Small intestine (tissue), 7 donors: Measurements from ENCODE around the gene P2RY11. TPM values are rescaled to one million over a fixed set of nuclear protein-coding genes. Genes with fewer than 3 reads are reported as not detected.

ENCODE experiments used
- DNase-seq, 2 donors: peaks; one replicate each; pipeline versions ENCODE4 v3.0.0 to v3.0.0-alpha.2; 2013
- FAIRE-seq: peaks from 2 replicates; lab custom pipeline; 2012; peaks lifted over from hg19 to GRCh38; lab: Jason Lieb, UNC
- H3K27ac ChIP-seq, 3 donors: one replicate each; pipeline ENCODE4 v1.5.1; 2013; ENCODE audit warnings: low read length in 2 of 3, mild to moderate bottlenecking in 2 of 3, control low read depth in 1 of 3, inconsistent platforms in 1 of 3, low read depth in 1 of 3, moderate library complexity in 1 of 3
- H3K27me3 ChIP-seq, 3 donors: one replicate each; pipeline ENCODE4 v1.6.1; 2013; ENCODE audit warnings: low read length in 3 of 3, inconsistent platforms in 1 of 3; ENCODE audit not compliant: control insufficient read depth in 3 of 3, insufficient read depth in 3 of 3
- H3K36me3 ChIP-seq, 3 donors: one replicate each; pipeline ENCODE4 v1.6.1; 2013; ENCODE audit warnings: low read length in 3 of 3, inconsistent platforms in 1 of 3, low read depth in 1 of 3, mild to moderate bottlenecking in 1 of 3, moderate library complexity in 1 of 3; ENCODE audit not compliant: control insufficient read depth in 3 of 3, insufficient read depth in 2 of 3
- H3K4me1 ChIP-seq, 3 donors: one replicate each; pipeline ENCODE4 v1.6.1; 2013; ENCODE audit warnings: low read length in 2 of 3, inconsistent platforms in 1 of 3, low read depth in 1 of 3, mild to moderate bottlenecking in 1 of 3, moderate library complexity in 1 of 3; ENCODE audit not compliant: control insufficient read depth in 3 of 3, insufficient read depth in 2 of 3
- H3K4me3 ChIP-seq, 3 donors: one replicate each; pipeline ENCODE4 v1.5.1; 2013; ENCODE audit warnings: low read length in 3 of 3, control low read depth in 1 of 3, inconsistent platforms in 1 of 3, low read depth in 1 of 3, mild to moderate bottlenecking in 1 of 3, moderate library complexity in 1 of 3
- H3K9me3 ChIP-seq, 2 donors: one replicate each; pipeline ENCODE4 v1.6.1; 2013; ENCODE audit warnings: low read depth in 1 of 2, low read length in 1 of 2; ENCODE audit not compliant: control insufficient read depth in 2 of 2, insufficient read depth in 1 of 2
- WGBS, 3 donors: extraction: QIAGEN DNeasy Blood & Tissue Kit; methylation state at CpG; one replicate each; pipeline ENCODE4 v1.1.7; 2013; 5-methylcytosine and 5-hydroxymethylcytosine counted together
- polyA plus RNA-seq, 4 donors: library from polyadenylated mRNA; stranded (reverse) in 3 of 4; unstranded in 1 of 4; fragments of 200-250 nt in 3 of 4; fragments of 120-200 nt in 1 of 4; gene quantifications; one replicate each; pipeline versions ENCODE4 v1.2.1 to v1.2.3, GENCODE V29; 2013
- donor health status: healthy with polysubstance abuse.
- donor health status: control.
- donor health status: control.
- donor health status: Bipolar disorder and iron deficiency.
- donor health status: healthy.

P2RY11 gene
- polyA plus RNA-seq, 4 donors: 3.8 to 14.6 (median 9.9) TPM

DNA sequence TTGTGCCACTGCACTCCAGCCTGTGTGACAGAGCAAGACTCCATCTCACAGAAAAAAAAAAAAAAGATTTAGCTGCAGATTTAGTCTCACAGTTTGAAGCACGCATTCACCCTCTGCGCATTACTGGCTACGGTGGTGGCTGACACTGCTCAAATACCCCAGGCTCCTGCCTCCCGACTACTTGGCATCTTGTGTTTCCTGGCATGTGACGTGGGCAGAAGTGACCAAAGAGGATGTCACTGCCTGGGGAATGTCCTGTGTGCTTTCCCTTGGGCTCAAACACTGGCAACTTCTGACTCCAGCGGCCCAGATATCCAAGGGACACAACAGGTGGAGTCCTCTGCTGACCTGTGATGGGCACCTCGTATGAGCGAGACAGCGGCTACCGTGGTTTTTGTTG is 32.9 kb downstream of the P2RY11 start:
- no peaks in the 10 kb centered on the region for H3K9me3 ChIP-seq
- H3K27ac ChIP-seq: no peak overlapping the region
- FAIRE-seq: no peak

DNA sequence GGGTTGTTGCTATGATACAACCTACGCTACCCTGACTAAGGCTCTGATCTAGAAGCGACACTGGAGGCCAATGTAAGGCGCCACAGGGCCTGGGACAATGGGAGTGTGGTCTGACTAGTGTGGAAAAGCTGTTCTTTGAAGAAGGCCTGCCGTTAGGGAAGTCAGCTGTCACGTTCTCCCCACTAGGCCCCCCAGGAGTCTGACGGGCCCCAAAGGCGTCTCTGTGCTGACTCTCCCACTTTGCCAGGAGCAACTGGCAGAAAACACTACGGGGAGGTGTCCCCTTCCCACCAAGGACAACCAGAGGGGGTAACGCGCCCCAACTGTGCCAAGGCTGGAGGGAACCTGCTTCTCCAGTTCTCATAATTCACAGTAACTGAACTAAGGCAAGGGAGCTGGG is 33.5 kb downstream of the P2RY11 start:
- Histone ChIP-seq H3K27me3 (no peaks in the 10 kb centered on the region), H3K9me3 (no peaks in the 10 kb centered on the region), H3K27ac (no peak overlapping the region), H3K4me3 (no peak overlapping the region), H3K36me3 (peaks cover 13 to 79% (median 24%) of the 10 kb centered on the region in 3 donors), H3K4me1 (no peaks in the 10 kb centered on the region)
- no peak for DNase-seq
- FAIRE-seq: no peak
- WGBS, 3 donors: 91 to 95% (median 93%) methylated on average over 10 of the region's 10 CpGs

More for the DNA sequence above, 32.9 kb downstream of the P2RY11 start:
- DNase-seq: no peak
- H3K27me3 ChIP-seq: no peaks in the 10 kb centered on the region
- no peak overlapping the region for H3K4me3 ChIP-seq
- H3K36me3 ChIP-seq: peaks cover 13 to 82% (median 19%) of the 10 kb centered on the region in 3 donors
- no peaks in the 10 kb centered on the region for H3K4me1 ChIP-seq
- WGBS, 3 donors: 92 to 94% (median 94%) methylated on average over 10 of the region's 10 CpGs

GRCh38 chr19:10146142-10146541 is 34.6 kb downstream of the P2RY11 start:
- peaks cover 17 to 82% (median 29%) of the 10 kb centered on the region in 3 donors for H3K36me3 ChIP-seq
- FAIRE-seq: no peak

GRCh38 chr19:10149427-10149826 is 37.9 kb downstream of the P2RY11 start:
- Histone ChIP-seq H3K9me3 (no peaks in the 10 kb centered on the region), H3K4me3 (no peak overlapping the region), H3K27me3 (no peaks in the 10 kb centered on the region), H3K4me1 (no peaks in the 10 kb centered on the region), H3K36me3 (peaks cover 25 to 75% (median 33%) of the 10 kb centered on the region in 3 donors), H3K27ac (no peak overlapping the region)
- FAIRE-seq: no peak
- no peak for DNase-seq
- WGBS, 3 donors: 96 to 97% (median 97%) methylated on average over 12 of the region's 12 CpGs

More at GRCh38 chr19:10146142-10146541, 34.6 kb downstream of the P2RY11 start:
- DNase-seq: no peak
- H3K27me3 ChIP-seq: no peaks in the 10 kb centered on the region
- 95 to 99% (median 97%) methylated on average over 14 of the region's 14 CpGs for WGBS, 3 donors
- H3K4me3 ChIP-seq: no peak overlapping the region
- H3K4me1 ChIP-seq: no peaks in the 10 kb centered on the region
- H3K27ac ChIP-seq: no peak overlapping the region
- H3K9me3 ChIP-seq: no peaks in the 10 kb centered on the region

DNA sequence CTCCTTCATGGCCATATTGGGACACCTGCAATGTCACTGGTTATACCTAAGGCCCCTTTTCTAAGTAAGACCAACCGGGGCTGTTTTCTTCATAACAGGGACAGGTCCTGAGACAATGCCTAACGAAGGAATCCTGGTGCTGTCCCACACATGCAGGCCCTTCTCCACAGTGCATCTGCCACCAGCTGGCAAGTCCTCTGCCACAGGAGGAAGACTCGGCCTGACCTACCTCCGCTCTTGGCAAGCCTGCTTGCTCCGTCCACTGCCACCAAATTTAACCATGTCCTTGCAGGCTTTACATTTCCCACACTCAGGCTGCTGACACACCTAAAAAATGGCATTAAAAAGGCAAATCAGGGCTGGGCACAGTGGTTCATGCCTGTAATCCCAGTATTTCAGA is 40.0 kb downstream of the P2RY11 start:
- Histone ChIP-seq H3K27me3 (no peaks in the 10 kb centered on the region), H3K4me3 (no peak overlapping the region), H3K36me3 (peaks cover 21 to 76% (median 30%) of the 10 kb centered on the region in 3 donors), H3K4me1 (no peaks in the 10 kb centered on the region), H3K9me3 (no peaks in the 10 kb centered on the region), H3K27ac (no peak overlapping the region)
- FAIRE-seq (no peak), DNase-seq (no peak)
- WGBS, 3 donors: 91 to 94% (median 91%) methylated on average over 5 of the region's 5 CpGs

DNA sequence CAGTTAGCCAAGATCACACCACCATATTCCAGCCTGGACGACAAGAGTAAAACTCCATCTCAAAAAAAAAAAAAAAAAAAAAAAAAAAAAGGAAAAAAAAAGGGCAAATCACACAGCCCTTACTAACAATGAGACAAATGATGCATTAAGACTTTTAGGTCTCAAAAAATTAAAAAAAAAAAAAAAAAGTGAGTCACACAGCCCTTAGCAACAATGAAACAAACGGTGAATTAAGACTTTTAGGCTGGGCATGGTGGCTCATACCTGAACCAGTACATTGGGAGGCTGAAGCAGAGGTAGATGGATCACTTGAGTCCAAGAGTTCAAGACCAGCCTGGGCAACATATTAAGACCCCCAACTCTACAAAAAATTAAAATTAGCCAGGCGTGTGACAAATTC is 40.6 kb downstream of the P2RY11 start:
- no peaks in the 10 kb centered on the region for H3K9me3 ChIP-seq
- H3K36me3 ChIP-seq: peaks cover 20 to 74% (median 28%) of the 10 kb centered on the region in 3 donors
- no peak for DNase-seq
- H3K27ac ChIP-seq: no peak overlapping the region
- WGBS, 3 donors: 88 to 95% (median 90%) methylated on average over 3 of the region's 3 CpGs
- H3K27me3 ChIP-seq: no peaks in the 10 kb centered on the region
- no peak overlapping the region for H3K4me3 ChIP-seq
- no peaks in the 10 kb centered on the region for H3K4me1 ChIP-seq
- no peak for FAIRE-seq

DNA sequence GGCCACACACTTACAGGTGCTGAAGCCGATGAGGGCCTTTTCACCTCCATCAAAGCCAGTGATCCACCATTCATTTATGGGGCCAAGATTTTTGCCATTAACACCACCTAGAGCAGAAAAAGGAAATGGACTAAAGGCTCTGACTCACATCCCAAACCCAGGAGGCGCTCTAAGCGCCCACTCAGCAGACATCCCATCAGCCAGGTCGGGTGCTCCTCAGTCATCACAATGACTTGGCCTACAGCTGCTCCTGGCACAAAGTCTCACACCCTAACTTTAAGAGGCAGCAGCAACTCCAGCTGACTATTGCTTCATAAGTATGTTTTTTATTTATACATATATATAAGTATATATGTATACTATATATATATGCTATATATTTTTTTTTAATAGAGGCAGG is 44.3 kb downstream of the P2RY11 start:
- Histone ChIP-seq H3K27ac (no peak overlapping the region), H3K4me1 (no peaks in the 10 kb centered on the region), H3K27me3 (no peaks in the 10 kb centered on the region), H3K4me3 (no peak overlapping the region), H3K36me3 (peaks cover 10 to 86% (median 38%) of the 10 kb centered on the region in 3 donors), H3K9me3 (no peaks in the 10 kb centered on the region)
- WGBS, 3 donors: 89 to 96% (median 93%) methylated on average over 4 of the region's 4 CpGs
- no peak for FAIRE-seq
- DNase-seq: no peak

DNA sequence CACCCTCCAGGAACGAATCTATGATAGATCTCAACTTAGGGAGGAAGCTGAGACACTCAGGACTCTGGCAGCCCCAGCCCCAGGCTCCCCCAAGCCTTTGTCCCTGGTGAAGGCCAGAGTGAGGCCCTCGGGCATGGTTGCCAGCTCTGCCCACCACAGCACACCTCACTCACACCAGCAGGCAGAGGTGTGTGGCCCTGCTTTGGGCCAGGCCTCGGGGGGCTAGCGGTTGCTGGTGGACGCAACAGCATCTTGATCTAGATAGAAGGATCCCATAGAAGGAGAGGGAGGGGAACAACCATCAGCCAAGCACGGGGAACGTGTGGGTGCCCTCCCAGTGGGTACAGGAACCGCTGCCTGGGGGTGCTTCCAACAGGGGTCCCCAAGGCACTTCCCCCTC is 46.6 kb downstream of the P2RY11 start:
- H3K36me3 ChIP-seq: peaks cover 8 to 86% (median 30%) of the 10 kb centered on the region in 3 donors
- H3K27me3 ChIP-seq: no peaks in the 10 kb centered on the region
- no peak for FAIRE-seq
- no peak overlapping the region for H3K27ac ChIP-seq
- H3K4me1 ChIP-seq: no peaks in the 10 kb centered on the region
- 92 to 94% (median 93%) methylated on average over 8 of the region's 8 CpGs for WGBS, 3 donors
- no peak overlapping the region for H3K4me3 ChIP-seq
- no peak for DNase-seq
- H3K9me3 ChIP-seq: no peaks in the 10 kb centered on the region

- no peak overlapping the region for H3K27ac ChIP-seq
- FAIRE-seq: no peak
- WGBS, 3 donors: 96 to 99% (median 97%) methylated on average over 10 to 11 of the region's 11 CpGs
- H3K27me3 ChIP-seq: no peaks in the 10 kb centered on the region
- no peak for DNase-seq
- H3K4me3 ChIP-seq: no peak overlapping the region
- no peaks in the 10 kb centered on the region for H3K9me3 ChIP-seq
- peaks cover 8 to 89% (median 30%) of the 10 kb centered on the region in 3 donors for H3K36me3 ChIP-seq
- no peaks in the 10 kb centered on the region for H3K4me1 ChIP-seq
Measured at GRCh38 chr19:10158485-10158884, 47.0 kb downstream of the P2RY11 start.
